PFSK-1 (cell line): Measurements from ENCODE around the gene FAM83G.

ENCODE experiments used
- FOXP2 ChIP-seq: optimal IDR thresholded peaks from 2 replicates; pipeline ENCODE3; 2011; ENCODE audit warnings: borderline replicate concordance, control low read depth, inconsistent platforms; ENCODE audit not compliant: insufficient read depth; ENCODE audit errors: extremely low read length, extremely low read depth
- POLR2AphosphoS5 ChIP-seq: IDR thresholded peaks from 2 replicates; pipeline ENCODE4 v1.6.1; 2012; ENCODE audit warnings: low read depth, mild to moderate bottlenecking, control low read depth, low read length, moderate library complexity
- SIN3A ChIP-seq: IDR thresholded peaks from 2 replicates; pipeline ENCODE4 v1.6.1; 2012; ENCODE audit warnings: mild to moderate bottlenecking, low read length, moderate library complexity, borderline replicate concordance; ENCODE audit not compliant: insufficient read depth
- TAF1 ChIP-seq: IDR thresholded peaks from 2 replicates; pipeline ENCODE4 v1.6.1; 2012; ENCODE audit warnings: low read length, control low read depth, borderline replicate concordance; ENCODE audit not compliant: insufficient read depth
- TF ChIP-seq, protein P1 (sequence below), 2 experiments: IDR thresholded peaks; 2 replicates each; pipeline versions ENCODE4 v1.6.1 to v1.8.0; 2011 to 2012; ENCODE audit warnings: low read depth in 2 of 2, low read length in 2 of 2, control low read depth in 1 of 2, inconsistent platforms in 1 of 2, mild to moderate bottlenecking in 1 of 2, moderate library complexity in 1 of 2; ENCODE audit not compliant: insufficient read depth in 1 of 2

FAM83G gene

DNA sequence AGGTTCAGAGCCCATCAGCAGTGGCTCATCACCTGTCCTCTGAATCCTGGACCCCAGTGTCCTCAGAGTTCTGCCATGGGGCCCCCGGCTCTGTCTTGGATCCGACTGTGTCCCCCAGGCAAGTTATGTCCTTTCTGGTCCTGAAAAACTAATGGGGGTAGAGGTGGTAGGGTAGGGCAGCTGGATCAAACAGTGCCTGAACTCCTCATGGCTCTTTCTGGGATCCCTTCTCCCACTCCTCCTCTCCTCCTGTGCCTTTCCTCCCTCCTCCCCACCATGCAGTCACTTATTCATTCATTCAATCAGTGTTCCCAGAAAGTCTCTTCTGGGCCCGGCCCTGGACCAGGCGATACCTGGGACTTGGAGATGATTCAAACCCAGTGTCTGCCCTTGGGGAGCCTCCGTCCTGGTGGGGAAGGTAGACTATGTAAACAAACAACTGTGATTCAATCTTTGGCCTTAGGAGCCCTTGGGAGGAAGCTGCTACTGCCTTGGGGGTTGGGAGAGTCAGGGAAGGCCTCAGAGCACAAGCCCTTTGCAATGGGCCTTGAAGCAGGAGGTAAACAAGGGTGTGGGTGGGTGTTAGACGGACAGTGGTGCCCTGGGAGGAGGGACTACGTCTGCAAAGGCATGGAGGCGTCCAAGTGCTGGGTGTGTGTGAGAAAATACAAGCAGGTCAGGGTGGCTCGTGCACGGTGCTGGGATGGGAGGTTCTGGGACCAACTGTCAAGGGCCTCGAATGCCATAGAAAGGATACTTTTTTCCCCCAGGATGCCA, 6.4 kb upstream of the FAM83G start:
- no peak for TF ChIP-seq SIN3A

DNA sequence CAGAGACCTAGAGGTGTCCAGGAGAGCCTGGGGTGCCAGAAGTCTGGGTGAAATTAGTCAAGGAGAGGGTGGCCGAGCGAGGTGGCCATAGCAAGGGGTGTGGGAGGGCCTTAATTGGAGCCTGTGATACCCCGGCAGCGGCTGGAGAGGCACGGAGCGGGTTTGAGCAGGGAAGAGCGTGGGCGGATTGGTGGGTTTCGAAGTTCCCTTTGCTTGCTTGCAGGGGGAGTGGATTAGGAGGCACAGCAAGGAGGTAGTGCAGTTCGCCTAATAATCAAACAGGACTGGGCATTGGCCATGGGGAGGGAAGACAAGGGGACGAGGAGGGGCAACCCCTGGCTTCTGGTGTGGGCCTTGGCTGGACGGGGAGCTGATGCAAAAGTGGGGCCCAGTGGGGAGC, 5.4 kb upstream of the FAM83G start:
- TF ChIP-seq FOXP2 (no peak), TAF1 (no peak), SIN3A (no peak), POLR2AphosphoS5 (no peak)

DNA sequence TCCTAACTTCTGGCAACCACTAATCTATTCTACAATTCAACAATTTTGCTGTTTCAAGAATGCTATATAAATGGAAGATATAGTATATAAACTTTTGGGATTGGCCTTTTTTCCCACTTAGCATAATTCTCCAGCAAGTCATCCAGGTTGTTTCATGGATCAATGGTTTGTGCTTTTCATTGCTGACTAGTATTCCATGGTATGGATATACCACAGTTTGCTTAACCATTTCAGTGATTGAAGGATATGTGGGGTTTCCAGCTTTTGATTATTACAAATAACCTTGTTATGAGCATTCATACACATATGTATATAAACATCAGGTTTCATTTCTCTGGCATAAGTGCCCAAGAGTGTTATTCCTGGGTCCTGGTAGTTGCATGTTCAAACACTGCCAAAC, 2.1 kb upstream of the FAM83G start:
- no peak for TF ChIP-seq FOXP2

DNA sequence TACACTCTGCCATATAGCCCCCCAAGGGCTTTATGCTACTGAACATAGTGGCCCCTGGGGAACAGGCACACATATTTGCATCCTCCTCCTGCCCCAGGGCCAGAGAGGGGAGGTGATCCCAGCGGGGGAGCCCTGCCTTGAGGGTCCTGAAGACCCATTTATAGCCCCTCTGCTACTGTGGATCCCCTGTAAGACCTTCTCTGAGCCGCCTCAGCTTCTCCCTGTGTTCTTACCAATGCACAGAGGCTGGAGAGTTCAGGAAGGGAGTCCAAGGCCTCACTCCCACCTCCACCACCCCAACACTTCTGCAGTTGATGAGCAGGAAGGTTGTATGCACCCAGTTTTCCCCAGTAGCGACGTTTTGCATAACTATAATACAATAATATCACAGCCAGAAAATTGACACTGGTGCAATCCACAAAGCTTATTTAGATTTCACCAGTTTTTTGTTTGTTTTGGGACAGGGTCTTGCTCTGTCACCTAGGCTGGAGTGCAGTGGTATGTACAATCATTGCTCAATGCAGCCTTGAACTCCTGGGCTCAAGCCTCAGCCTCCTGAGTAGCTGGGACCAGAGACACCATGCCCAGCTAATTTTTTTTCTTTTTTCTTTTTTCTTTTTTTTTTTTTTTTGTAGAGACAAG, 1.3 kb upstream of the FAM83G start:
- no peak for TF ChIP-seq TAF1
- TF ChIP-seq POLR2AphosphoS5, result no peak
- TF ChIP-seq SIN3A, result no peak
- no peak for TF ChIP-seq FOXP2
- TF ChIP-seq, protein P1, sequence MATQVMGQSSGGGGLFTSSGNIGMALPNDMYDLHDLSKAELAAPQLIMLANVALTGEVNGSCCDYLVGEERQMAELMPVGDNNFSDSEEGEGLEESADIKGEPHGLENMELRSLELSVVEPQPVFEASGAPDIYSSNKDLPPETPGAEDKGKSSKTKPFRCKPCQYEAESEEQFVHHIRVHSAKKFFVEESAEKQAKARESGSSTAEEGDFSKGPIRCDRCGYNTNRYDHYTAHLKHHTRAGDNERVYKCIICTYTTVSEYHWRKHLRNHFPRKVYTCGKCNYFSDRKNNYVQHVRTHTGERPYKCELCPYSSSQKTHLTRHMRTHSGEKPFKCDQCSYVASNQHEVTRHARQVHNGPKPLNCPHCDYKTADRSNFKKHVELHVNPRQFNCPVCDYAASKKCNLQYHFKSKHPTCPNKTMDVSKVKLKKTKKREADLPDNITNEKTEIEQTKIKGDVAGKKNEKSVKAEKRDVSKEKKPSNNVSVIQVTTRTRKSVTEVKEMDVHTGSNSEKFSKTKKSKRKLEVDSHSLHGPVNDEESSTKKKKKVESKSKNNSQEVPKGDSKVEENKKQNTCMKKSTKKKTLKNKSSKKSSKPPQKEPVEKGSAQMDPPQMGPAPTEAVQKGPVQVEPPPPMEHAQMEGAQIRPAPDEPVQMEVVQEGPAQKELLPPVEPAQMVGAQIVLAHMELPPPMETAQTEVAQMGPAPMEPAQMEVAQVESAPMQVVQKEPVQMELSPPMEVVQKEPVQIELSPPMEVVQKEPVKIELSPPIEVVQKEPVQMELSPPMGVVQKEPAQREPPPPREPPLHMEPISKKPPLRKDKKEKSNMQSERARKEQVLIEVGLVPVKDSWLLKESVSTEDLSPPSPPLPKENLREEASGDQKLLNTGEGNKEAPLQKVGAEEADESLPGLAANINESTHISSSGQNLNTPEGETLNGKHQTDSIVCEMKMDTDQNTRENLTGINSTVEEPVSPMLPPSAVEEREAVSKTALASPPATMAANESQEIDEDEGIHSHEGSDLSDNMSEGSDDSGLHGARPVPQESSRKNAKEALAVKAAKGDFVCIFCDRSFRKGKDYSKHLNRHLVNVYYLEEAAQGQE (IDR thresholded peaks at IDR 0.05; ENCODE audit: insufficient read depth in 1 of 2, low read depth in 2 of 2, low read length in 2 of 2), result no peak

DNA sequence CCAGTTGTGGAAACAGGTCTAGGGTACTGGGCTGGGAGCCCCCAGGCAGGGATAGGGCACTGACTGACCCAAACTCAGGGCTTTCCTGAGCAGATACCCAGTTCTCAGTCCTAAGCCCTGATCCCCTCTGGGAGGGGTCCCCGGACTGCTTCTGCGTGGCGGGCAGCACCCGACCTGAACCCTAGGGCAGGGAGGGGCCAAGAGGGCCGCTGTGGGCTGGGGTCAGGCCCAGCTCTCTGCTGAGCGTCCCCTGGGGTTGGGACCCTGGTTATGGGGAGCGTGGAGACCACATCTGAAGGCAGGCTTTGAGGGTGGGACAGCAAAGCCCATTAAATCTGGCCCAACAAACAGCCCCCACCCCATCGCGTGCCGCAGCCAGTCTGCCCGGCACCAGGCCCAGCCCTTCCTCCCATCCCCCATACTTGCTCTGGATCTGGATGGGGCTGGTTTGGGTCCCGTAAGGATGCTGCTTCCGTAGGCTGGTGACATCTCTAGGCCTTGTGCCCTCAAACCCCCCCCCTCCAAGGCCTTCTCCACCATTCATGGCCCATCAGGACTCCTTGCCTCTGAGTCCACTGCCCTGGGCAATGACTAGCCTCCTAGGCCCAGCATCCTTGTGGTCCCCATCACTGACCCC, 691 bp upstream of the FAM83G start:
- TF ChIP-seq SIN3A (no peak), POLR2AphosphoS5 (no peak), FOXP2 (no peak), TAF1 (no peak)
- TF ChIP-seq, protein P1 (IDR thresholded peaks at IDR 0.05; ENCODE audit: insufficient read depth in 1 of 2, low read depth in 2 of 2, low read length in 2 of 2), result no peak

DNA sequence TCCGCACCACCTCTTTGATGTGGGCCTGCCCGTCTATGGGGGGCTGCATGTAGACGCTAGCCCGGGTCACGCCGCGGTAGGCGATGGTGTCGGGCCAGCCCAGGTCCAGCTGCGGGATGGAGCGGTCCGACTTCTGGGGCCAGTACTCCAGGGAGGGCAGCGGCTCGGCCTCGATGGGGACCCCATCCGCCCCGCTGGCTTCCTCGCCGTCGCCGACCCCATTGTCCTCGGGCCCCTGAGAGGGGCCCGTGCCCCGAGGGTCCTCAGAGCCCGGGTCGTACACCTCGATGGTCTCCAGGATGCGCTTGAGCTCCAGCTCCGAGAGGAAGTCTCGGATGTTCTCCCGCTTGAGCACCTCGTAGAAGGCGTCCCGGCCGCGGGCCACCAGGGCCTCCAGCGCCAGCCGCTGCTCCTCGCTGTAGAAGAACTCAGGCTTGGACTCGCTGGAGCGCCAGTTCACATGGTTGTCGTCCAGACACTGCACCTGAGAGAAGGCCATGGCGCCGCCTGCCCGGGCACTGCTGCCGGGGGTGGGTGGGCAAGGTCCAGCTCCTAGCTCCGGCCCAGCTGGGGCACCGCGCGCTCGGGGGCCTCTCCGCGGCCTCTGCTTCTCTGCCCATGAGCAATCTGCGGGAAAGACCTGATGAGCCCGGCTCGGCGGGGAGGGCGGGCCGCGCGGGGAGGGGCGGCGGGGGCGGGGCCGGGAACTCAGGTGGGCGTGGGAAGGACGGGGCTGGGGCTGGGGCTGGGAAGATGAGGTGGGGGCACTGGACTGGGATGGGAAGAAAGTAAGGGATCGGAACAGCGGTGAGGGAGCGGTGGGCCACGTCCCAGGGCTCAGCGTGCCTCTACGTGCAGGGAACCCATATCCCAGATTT, 782 bp downstream of the FAM83G start:
- TF ChIP-seq SIN3A, result no peak
- no peak for TF ChIP-seq FOXP2
- TF ChIP-seq, protein P1 (IDR thresholded peaks at IDR 0.05; ENCODE audit: insufficient read depth in 1 of 2, low read depth in 2 of 2, low read length in 2 of 2), result no peak
- TF ChIP-seq POLR2AphosphoS5, result no peak
- no peak for TF ChIP-seq TAF1
